IPS DF 4.7 (cell line): ENCODE data around the gene ELK1.
"Not testable (repeated sequence)": the region's sequence is repeated elsewhere in the genome, so short reads cannot be mapped to it uniquely, and the experiment has no call there.

ENCODE experiments used
- DNase-seq: peaks from one replicate; pipeline ENCODE4 v3.0.0-alpha.2; 2013; ENCODE audit warnings: low spot score; ENCODE audit errors: extremely low read depth

Gene ELK1

GRCh38 chrX:47650164-47651042 lies at the start of gene ELK1:
TSS of gene ELK1 (minus strand) at chrX:47650563. CDS start at chrX:47641441, 9,122 bp downstream.
- DNase-seq = no peak

DNA sequence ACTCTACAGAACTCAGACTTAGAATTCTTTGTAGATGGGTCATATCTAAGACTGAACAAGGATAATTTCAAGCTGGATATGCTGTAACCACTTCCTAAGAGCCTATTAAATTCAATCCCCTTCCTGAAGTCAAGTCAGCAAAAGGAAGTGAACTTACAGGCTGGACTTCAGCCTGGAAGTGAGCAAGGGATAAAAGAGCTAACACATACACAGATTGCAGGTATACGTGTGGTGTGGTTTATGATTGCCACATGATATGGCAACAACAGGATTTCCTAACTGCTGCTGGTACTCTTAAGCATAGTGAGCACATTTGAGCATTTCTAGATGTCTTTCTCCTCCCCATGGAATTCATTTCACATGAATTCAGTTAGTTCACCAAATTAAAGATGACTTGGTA lies 46.8 kb upstream of the ELK1 start:
- DNase-seq = no peak

GRCh38 chrX:47690175-47690574 lies 39.8 kb upstream of the ELK1 start:
- no peak for DNase-seq

GRCh38 chrX:47687263-47687662 lies 36.9 kb upstream of the ELK1 start:
- DNase-seq = no peak

DNA sequence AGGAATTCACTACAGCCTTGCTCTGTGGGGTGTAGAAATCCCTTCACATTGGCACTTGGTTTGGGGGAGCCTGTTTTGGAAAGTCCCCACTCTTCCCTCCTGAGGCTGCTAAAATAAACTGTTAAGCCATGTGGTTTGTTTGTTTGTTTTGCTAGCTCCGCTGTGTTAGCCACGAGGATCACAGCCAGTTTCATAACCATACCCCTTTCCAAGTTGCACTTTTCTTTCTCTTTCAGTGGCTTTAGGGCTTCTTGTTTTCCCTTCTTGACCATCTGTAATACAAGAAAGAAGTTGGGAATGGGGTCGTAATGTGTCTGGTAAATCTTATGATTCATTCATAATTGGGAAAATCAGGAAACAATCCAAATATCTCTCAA lies 33.5 kb upstream of the ELK1 start:
- DNase-seq = no peak

GRCh38 chrX:47683184-47683828 lies 32.9 kb upstream of the ELK1 start:
- DNase-seq = no peak

DNA sequence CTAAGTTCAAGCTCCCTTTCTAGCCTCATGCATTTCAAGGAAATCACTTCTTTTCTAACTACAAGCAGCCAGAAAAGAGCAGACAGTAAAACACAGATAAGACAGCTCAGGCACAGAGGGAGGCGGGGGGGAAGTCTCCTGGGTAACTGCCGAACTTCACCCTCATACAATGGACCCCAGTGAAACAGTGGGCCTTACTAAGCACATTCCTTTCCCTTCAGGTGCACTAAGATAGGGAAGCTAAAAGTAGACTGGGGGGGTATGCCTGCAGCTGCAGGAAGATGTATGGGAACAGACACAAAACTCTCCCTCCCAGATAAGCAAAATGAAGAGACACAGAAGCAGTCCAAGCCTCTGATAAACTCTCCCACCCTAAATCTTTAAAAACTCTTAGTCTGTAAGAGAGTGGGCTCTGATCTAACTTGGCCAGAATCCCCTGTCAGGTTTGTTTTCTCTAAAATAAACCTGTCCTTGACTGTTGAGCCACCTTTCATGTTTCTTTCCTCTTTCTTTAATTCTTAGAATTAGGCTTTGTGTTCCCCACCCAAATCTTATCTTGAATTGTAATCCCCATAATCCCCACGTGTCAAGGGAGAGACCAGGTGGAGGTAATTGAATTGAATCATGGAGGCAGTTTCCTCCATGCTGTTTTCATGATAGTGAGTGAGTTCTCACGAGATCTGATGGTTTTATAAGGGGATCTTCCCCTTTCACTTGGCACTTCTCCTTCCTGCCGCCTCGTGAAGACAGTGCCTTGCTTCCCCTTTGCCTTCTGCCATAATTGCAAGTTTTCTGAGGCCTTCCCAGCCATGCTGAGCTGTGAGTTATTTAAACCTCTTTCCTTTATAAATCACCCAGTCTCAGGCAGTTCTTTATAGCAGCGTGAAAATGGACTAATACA lies 25.8 kb upstream of the ELK1 start:
- DNase-seq = not testable (repeated sequence)

DNA sequence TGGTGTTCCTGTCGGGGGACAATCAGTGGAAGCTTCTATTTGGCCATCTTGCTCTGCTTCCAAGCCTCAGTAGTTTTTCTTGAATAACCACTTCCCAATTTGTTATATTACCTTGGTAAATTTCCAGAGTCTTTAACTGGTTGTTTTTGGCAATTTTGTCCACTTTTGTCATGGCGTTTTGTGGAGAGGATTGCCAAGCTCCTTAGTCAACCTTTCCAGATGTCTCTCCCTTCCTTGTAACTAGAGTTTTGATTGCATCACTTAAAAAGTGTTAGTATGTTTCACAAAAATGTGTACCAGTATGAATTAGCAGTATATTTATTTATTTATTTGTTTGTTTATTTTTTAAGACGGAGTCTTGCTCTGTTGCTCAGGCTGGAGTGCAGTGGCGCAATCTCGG lies 24.4 kb upstream of the ELK1 start:
- no peak for DNase-seq

DNA sequence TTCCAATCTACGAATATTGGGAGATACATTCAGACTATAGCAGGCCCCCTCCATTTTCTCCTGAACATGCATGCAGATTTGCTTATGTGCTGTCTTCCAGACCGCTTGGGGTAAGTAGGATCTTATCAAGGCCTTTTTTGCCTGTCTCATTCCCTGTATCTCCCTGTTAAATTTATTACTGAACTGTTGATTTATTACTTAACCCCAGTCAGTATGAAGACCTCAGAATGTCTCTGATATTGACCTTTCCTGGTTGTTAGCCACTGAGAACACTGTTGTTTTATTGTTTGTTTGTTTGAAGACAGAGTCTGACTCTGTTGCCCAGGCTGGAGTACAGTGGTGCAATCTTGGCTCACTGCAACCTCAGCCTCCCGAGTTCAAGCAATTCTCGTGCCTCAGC lies 15.4 kb upstream of the ELK1 start:
- DNase-seq = not testable (repeated sequence)

DNA sequence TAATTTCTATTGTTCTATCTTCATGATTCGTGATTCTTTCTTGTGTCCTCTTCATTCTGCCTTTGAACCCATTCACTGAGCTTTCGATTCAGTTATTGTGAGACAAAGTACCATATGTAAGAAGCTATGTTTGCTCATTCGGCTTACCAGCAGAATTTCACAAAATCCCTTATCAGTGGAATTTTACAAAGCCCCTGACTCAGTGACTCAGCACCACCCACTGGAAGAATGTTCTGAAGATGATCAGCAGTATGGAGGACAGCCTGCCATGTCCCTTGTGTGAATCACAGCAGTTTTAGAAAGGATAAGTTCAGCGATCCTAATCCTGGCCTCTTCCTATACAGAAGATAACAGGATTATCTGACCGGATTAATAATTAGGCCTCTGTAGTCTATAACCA lies 14.4 kb upstream of the ELK1 start:
- no peak for DNase-seq

DNA sequence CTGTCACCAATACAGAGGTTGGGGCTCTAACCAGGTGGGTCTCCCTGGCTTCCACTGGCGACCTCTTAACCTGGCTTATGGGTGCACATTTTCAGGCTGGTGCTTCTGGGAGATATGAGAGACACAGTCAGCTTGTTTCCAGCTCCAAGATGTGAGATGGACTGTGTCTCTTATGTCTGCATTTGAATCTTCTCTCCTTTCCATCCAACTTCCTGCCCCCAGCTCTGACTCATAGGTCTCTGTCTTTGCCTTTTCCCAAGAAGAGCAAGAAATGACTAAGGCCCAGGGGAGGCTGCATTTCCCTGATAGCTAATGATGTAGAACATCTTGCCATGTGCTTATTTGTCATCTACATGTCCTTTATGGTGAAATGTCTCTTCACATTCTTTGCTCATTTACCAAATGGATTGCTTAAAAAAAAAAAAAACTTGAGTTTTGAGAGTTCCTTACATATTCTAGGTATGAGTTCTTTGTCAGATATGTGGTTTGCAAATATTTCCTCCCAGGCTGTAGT lies 11.8 kb upstream of the ELK1 start:
- DNase-seq = no peak

DNA sequence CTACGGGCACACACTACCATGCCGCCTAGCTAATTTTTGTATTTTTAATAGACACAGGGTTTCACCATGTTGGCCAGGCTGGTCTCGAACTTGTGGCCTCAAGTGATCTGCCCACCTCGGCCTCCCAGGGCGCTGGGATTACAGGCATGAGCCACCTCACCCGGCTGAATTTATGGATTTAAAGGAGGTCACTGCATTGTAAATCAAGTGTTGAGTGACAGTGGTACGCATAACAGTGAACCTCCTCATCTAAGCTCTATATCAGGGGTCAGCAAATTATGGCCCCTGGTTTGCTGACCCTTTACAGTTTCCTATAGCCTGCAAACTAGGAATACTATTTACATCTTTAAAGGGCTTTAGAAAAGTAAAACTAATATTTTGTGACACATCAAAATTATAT lies 11.2 kb upstream of the ELK1 start:
- no peak for DNase-seq

DNA sequence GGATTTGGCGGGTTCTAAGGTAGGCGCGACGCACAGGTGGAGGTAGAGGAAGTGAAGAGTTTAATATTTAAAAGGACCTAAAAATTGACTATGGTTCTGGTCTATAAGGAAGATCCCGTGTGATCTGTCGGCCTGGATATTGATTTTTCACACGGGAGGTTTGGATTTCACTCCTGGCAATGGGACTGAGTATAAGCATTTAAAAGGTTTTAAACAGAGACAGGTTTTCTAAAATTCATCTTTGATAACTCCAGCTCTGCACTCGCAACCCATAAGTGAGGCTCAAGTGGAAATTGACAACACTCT lies 9.0 kb upstream of the ELK1 start:
- no peak for DNase-seq

- no peak for DNase-seq
These were observed 8.5 kb upstream of the ELK1 start, which contains the start of gene UXT for GRCh38 chrX:47658684-47659420. TSS of gene UXT (minus strand) at chrX:47659180. CDS start at chrX:47658927, 253 bp downstream.

DNA sequence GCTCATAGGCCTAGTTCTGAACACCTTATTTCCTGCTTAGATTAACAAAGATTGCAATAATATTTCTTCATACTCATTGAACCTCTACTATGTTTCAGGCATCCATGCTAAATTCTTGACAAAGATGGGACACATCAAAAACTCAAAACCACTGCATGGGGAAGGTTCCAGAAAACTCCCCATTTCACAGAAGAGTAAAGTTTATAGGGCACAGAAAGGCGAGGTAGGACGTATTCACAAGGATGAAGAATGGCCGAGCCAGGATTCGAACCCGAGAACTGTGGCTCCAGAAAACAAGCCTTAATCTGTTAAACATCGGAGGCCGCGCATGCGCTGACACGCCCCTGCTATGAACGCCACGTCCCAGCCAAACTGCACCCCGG lies 7.9 kb upstream of the ELK1 start:
- DNase-seq = no peak

DNA sequence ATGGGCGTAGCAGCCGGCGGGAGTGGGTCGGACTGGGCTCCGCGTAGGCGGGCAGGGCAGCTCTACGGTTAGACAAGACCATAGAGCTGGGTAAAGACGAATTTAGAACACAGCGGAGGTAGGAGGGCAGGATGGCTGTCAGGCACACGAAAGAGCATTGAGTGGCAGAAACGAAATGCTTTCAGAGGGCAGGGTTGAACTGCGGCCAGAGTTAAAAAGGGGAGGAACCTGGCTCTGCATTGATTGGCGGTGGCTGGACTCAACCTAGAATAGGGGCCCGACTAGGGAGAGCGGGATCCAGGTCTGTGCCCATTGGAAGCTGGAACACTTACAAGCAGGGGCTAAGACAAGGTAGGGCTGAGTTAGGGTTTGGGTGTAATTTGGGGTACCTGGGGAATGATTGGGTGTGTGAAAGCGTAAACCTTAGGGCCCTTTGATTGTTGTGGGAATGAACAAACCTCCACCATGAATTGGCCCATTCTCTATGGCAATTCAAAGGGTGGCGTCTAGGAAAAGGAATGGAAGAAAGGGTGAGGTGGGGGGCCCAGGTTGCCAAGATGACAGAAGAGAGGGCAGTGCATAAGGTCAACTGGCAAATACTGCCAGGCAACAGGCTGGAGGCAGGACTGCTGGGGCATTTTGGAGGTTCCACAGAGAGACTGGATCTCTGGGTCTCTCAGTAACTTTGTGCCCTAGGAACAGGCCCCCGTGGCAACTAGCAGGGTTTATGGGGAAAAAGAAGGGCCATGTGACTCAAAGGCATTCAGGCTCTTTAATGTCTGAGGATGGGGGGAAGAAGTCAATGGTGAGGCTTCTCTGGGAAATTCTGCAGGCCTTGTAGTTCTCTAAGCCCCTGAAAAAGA lies 911 bp upstream of the ELK1 start:
- no peak for DNase-seq

- no peak for DNase-seq
These were observed 591 bp downstream of the ELK1 start for GRCh38 chrX:47649781-47650163.

DNA sequence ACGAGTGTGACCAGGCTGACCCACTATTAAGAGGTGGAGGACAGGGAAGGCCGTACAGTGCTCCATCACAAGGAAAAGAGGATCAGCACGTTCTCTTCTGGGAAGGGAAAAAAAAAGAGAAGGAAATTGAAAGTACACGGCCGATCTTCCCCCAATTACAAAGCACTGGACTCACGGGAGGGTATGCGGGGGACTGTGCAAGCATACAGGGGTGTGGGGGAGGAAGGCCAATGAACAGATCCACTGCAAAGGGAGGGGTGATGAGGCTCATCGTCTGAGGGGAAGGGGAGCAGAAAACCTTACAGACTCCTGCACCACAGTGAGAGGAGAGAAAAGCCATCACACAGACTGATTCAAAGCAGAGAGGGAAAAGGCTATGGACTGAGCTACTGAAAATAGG lies 1.1 kb downstream of the ELK1 start:
- DNase-seq = no peak

- DNase-seq = no peak
These were observed 2.0 kb downstream of the ELK1 start for GRCh38 chrX:47648376-47648775.

DNA sequence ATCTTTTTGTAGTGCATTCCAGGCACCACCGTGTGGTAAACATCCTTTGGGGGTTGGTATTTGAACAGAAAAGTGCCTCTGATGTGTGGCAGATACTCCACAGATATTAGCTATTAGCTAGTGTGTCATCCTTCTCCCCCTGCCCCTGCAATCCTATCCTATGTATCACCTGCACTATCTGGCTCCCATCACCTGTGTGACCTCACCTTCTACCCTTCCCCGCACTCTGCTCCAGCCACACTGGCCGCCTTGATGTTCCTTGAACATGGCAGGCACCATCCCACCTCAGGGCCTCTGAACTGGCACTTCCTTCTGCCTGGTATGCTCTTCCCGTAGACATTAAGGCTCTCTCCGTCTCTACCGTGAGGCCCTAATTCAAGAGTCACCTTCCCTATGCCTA lies 3.7 kb downstream of the ELK1 start:
- no peak for DNase-seq
